ENCODE data around the gene NDUFB6. TPM values are rescaled to one million over a fixed set of nuclear protein-coding genes. Genes with fewer than 3 reads are reported as not detected.

The NDUFB6 gene
- total RNA-seq, 1 donor from 2014 or later: 25.8 TPM

DNA sequence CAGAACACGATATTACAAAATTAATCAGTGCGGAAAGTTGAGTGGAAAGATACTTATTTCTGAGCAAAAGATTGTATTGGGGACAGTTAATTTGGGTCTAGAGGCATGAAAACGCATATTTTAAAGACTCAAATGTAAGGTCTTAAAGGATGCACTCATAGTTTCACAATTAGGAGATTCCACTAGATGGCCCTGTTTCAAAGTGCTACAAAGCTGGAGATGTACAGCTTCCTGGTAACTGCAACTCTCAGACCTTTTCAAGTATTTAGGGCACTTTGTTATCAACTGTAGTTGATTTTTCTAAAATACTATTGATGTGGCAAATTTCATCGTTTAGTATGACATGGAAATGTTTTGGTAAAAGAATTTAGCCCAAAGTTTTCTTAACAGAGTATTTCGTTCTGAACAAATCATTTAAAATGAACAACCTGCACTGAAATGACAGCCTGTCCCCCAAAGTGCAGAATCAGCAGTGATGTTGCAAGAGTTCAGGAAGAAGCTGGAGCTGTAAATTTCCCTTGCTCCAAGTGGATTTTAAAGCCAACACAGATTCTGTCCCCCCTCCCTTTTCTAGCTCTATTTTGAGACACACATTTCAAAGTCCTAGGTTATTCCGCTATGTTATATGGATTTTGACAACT lies 16.2 kb upstream of the NDUFB6 start:
- POLR2A ChIA-PET: interaction anchor here (1.0 kb wide), 1 partner anchor 379 kb away, joined by 3 read pairs; no protein-coding TSS in a partner anchor
- no peak for DNase-seq
- H3K36me3 Mint-ChIP-seq (ENCODE audit: low read depth): no peaks in the 10 kb centered on the region

DNA sequence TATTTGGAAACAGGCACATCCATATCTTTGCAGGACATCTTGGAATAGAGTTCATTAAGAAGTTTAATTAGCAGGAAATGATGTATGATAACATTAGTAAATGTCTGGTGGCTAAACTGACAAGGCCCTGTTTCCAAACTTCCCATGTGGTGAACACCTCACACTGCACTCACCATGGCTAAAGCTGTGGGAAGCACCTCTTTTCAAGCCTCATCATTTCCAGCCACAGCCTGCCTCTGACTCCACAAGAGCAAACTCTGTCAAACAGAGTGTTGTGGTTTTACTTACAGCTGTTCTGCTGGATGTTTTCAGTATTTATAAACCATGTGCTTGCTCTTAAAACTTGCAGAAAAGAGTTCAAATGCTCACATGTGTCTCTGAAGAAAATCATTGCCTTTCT lies 14.9 kb upstream of the NDUFB6 start:
- POLR2A ChIA-PET: no interaction called here
- no peak for DNase-seq
- intact Hi-C loops (cut with micrococcal nuclease): no loop called here
- Mint-ChIP-seq H3K4me1 (no peaks in the 10 kb centered on the region), H3K4me3 (no peak overlapping the region), H3K36me3 (ENCODE audit: low read depth) (no peaks in the 10 kb centered on the region), H3K27ac (no peak overlapping the region), H3K27me3 (peaks cover 23% of the 10 kb centered on the region), H3K9me3 (no peaks in the 10 kb centered on the region)
- ATAC-seq (ENCODE audit: low read depth): no peak
- TF ChIP-seq, protein P1, sequence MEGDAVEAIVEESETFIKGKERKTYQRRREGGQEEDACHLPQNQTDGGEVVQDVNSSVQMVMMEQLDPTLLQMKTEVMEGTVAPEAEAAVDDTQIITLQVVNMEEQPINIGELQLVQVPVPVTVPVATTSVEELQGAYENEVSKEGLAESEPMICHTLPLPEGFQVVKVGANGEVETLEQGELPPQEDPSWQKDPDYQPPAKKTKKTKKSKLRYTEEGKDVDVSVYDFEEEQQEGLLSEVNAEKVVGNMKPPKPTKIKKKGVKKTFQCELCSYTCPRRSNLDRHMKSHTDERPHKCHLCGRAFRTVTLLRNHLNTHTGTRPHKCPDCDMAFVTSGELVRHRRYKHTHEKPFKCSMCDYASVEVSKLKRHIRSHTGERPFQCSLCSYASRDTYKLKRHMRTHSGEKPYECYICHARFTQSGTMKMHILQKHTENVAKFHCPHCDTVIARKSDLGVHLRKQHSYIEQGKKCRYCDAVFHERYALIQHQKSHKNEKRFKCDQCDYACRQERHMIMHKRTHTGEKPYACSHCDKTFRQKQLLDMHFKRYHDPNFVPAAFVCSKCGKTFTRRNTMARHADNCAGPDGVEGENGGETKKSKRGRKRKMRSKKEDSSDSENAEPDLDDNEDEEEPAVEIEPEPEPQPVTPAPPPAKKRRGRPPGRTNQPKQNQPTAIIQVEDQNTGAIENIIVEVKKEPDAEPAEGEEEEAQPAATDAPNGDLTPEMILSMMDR (IDR thresholded peaks at IDR 0.05): no peak
- CTCF ChIA-PET: interaction anchor here (0.6 to 4.4 kb wide), 5 partner anchors 8 to 554 kb away, joined by 5 to 33 read pairs (median 15); no protein-coding TSS in a partner anchor

More for the DNA sequence above, 16.2 kb upstream of the NDUFB6 start:
- no peaks in the 10 kb centered on the region for H3K9me3 Mint-ChIP-seq
- peaks cover 23% of the 10 kb centered on the region for H3K27me3 Mint-ChIP-seq
- ATAC-seq (ENCODE audit: low read depth): no peak
- H3K4me1 Mint-ChIP-seq: no peaks in the 10 kb centered on the region
- CTCF ChIA-PET: interaction anchor here (0.6 to 4.4 kb wide), 8 partner anchors 9 to 379 kb away, joined by 3 to 33 read pairs (median 4); no protein-coding TSS in a partner anchor
- intact Hi-C loops (cut with micrococcal nuclease): loop anchor here (1.0 kb wide), 2 partner anchors 114 to 379 kb away; no protein-coding TSS in a partner anchor
- H3K4me3 Mint-ChIP-seq: no peak overlapping the region
- TF ChIP-seq, protein P1 (IDR thresholded peaks at IDR 0.05): no peak
- H3K27ac Mint-ChIP-seq: no peak overlapping the region

DNA sequence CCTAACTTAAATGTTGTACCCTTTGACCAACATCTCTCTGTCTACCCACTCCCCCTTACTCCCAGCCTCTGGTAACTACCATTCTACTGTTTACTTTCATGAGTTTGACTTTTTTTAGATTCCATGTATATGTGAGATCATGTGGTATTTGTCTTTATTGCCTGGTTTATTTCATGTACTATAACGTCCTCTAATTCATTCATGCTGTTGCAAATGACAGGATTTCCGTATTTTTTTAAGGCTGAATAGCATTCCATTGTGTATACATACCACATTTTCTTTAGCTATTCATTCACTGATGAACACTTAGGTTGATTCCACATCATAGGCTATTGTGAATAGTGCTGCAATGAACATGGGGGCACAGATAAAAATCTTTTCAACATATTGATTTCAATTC lies 11.8 kb upstream of the NDUFB6 start:
- CTCF ChIA-PET: interaction anchor here (3.6 kb wide), 1 partner anchor 206 kb away, joined by 27 read pairs; no protein-coding TSS in a partner anchor

DNA sequence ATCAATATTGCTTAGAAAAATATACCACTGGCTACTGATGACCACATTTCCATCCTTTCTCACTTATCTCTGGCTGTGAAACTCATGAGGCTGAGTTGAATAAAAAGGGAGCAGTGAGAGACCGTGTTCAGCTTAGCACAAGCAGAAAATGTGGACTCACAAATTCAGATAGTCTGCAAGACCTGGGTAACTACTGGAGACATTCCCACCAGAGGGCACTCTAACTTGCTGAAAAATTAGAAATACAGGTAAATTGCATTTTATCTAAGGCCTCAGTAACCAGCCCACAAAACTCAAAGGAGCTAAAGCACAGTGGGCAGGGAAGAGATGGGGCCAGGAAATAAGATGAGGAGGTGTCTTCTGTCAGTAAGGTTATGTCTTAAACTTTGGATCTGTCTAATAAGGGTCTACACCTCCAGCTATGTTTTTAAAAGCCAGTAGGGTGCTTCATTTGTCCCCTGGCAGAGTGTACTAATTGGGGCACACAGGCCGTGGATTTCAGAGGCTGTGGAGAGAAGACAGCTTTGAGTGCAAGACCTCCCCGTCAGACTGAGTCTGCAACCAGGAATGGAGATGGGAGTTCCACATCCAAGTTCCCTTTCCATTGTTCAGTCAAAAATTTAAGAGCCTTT lies 8.7 kb upstream of the NDUFB6 start:
- H3K36me3 Mint-ChIP-seq (ENCODE audit: low read depth): no peaks in the 10 kb centered on the region
- no peaks in the 10 kb centered on the region for H3K4me1 Mint-ChIP-seq
- H3K9me3 Mint-ChIP-seq: no peaks in the 10 kb centered on the region
- TF ChIP-seq, protein P1 (IDR thresholded peaks at IDR 0.05): no peak
- H3K4me3 Mint-ChIP-seq: no peak overlapping the region
- ChIA-PET POLR2A (no interaction called here), CTCF (interaction anchor here (1.1 to 12.2 kb wide), 11 partner anchors 7 to 645 kb away, joined by 3 to 440 read pairs (median 4); partner anchors contain the start of gene ACO1)
- peaks cover 27% of the 10 kb centered on the region for H3K27me3 Mint-ChIP-seq
- H3K27ac Mint-ChIP-seq: no peak overlapping the region
- intact Hi-C loops (cut with micrococcal nuclease): loop anchor here (1.0 kb wide), 1 partner anchor 387 kb away; no protein-coding TSS in a partner anchor
- peak; percentile 47 for ATAC-seq (ENCODE audit: low read depth)
- no peak for DNase-seq

More for the DNA sequence above, 11.8 kb upstream of the NDUFB6 start:
- DNase-seq (no peak), ATAC-seq (ENCODE audit: low read depth) (no peak)
- H3K4me1 Mint-ChIP-seq: no peaks in the 10 kb centered on the region
- H3K9me3 Mint-ChIP-seq: no peaks in the 10 kb centered on the region
- no peaks in the 10 kb centered on the region for H3K36me3 Mint-ChIP-seq (ENCODE audit: low read depth)
- no peak overlapping the region for H3K27ac Mint-ChIP-seq
- no peak overlapping the region for H3K4me3 Mint-ChIP-seq
- peaks cover 21% of the 10 kb centered on the region for H3K27me3 Mint-ChIP-seq
- TF ChIP-seq, protein P1 (IDR thresholded peaks at IDR 0.05): no peak
- intact Hi-C loops (cut with micrococcal nuclease): no loop called here
- POLR2A ChIA-PET: no interaction called here
